Transverse colon (tissue), 4 donors: ENCODE results near the gene HDAC9.

Experiments used
- CTCF ChIP-seq, 5 experiments: fragments of 200-600 bp in 3 of 5; fragments of 450-650 bp in 2 of 5; sonication (generic) in 3 of 5; IDR thresholded peaks; 1 replicate in 2 of 5; 2 replicates in 3 of 5; pipeline ENCODE4 v1.5.1; 2016 to 2017; ENCODE audit warnings: antibody characterized with exemption in 5 of 5, inconsistent platforms in 3 of 5, mild to moderate bottlenecking in 2 of 5, moderate library complexity in 1 of 5
- EP300 ChIP-seq: sonication (generic); formaldehyde crosslinking; IDR thresholded peaks from one replicate; pipeline ENCODE4 v1.6.1; 2017; ENCODE audit warnings: antibody characterized with exemption, low read depth
- POLR2A ChIP-seq: fragments of 450-650 bp; IDR thresholded peaks from one replicate; pipeline ENCODE4 v1.6.1; 2016; ENCODE audit warnings: antibody characterized with exemption, mild to moderate bottlenecking, moderate library complexity
- POLR2AphosphoS5 ChIP-seq, 3 donors: sonication (generic); formaldehyde crosslinking; IDR thresholded peaks; one replicate each; pipeline ENCODE4 v1.6.1; 2016; ENCODE audit warnings: antibody characterized with exemption in 3 of 3

GRCh38 chr7:18521945-18522566, 26.5 kb downstream of the HDAC9 start:
- TF ChIP-seq CTCF (IDR thresholded peaks at IDR 0.05) (no peak), POLR2AphosphoS5 (IDR thresholded peaks at IDR 0.05) (no peak), POLR2A (no peak), EP300 (no peak)
